Measurements from ENCODE around the gene ROR2.

ROR2 gene

GRCh38 chr9:91712811-91713210 is 237.2 kb downstream of the ROR2 start:
- DNase-seq (ENCODE audit: low read depth) = no peak
- H3K4me3 ChIP-seq (ENCODE audit: low read depth, low read length) = no peak overlapping the region; the same call in 1 of the 2 replicates
- no peak for TF ChIP-seq CTCF (IDR thresholded peaks at IDR 0.05; ENCODE audit: low read depth, low read length, missing control alignments)

DNA sequence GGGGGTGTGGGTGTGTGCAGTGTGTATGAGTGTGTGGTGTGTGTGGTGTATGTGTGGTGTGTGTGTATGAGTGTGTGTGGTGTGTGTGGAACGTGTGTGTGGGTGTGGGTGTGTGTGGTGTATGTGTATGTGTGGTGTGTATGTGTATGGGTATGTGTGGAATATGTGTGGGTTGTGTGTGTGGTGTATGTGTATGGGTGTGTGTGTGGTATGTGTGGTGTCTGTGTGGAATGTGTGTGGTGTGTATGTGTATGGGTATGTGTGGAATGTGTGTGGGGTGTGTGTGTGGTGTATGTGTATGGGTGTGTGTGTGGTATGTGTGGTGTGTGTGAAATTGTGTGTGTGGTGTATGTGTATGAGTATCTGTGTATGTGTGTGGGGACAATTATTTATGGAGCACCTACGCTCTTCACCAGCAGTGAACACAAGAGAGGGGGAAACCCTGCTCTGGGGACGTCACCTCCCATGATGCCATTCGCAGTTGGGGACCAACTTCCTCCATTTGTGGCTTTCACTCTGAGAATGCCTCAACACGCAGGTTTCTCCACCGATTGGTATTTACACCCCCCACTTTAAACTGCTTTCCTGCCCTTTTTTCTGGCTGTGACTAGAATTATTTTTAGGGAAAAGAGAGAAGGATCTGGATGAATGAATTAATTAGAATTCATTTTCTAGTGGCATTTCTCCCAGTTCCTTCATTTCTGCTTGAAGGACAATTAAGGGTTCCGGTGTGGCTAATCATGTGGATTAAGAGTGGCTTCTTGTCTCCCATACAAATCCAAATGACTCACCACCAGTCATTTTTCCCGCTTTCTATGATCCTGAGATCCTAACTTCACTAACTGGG is 238.1 kb downstream of the ROR2 start:
- DNase-seq (ENCODE audit: low read depth) = peak; percentile 93
- peak overlapping the region; percentile 39; the same call in 1 of the 2 replicates for H3K4me3 ChIP-seq (ENCODE audit: low read depth, low read length)
- no peak for TF ChIP-seq CTCF (IDR thresholded peaks at IDR 0.05; ENCODE audit: low read depth, low read length, missing control alignments)

DNA sequence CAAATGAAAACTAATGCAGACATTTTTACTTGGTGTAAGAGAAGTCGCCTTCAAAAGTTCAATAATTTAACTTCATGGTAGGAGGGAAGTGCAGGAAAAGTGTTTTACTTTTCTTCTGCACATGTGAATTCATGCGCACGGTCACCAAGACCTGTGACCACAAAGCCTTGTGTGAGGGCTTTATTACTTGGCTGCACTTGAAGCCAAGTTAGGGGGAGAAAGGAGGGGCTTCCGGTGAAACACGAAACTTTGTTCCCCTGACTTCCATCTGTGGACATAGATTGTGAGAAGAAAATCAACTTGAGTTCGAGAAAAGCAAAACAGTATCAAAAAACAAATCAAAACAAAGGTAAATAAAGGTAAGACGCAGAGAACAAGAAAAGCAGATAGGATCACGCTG is 239.9 kb downstream of the ROR2 start:
- TF ChIP-seq CTCF (IDR thresholded peaks at IDR 0.05; ENCODE audit: low read depth, low read length, missing control alignments) = no peak
- no peak overlapping the region for H3K4me3 ChIP-seq (ENCODE audit: low read depth, low read length)
- no peak for DNase-seq (ENCODE audit: low read depth)

- no peak overlapping the region for H3K4me3 ChIP-seq (ENCODE audit: low read depth, low read length)
- no peak for TF ChIP-seq CTCF (IDR thresholded peaks at IDR 0.05; ENCODE audit: low read depth, low read length, missing control alignments)
- no peak for DNase-seq (ENCODE audit: low read depth)
Observed at GRCh38 chr9:91705386-91705785, 244.6 kb downstream of the ROR2 start.

GRCh38 chr9:91700475-91700874 is 249.6 kb downstream of the ROR2 start:
- no peak for DNase-seq (ENCODE audit: low read depth)
- no peak overlapping the region for H3K4me3 ChIP-seq (ENCODE audit: low read depth, low read length)
- no peak for TF ChIP-seq CTCF (IDR thresholded peaks at IDR 0.05; ENCODE audit: low read depth, low read length, missing control alignments)

DNA sequence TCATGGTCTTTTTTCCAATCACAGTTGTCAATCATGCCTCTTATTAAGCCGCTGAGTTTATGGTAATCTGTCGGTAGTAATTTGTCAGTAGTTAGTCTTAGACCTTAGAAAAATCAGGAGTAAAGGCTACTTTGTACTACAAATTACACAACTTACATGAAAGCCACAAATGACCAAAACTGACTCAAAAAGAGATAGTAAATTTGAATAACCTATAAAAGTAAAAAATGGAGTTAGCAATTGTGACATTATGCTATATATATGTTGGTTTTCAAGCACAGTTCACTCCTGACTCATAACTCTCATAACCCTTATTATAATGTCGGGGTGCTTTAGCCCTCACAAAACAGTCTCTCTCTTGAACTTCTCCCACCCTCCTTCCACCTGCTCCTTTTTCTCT is 251.8 kb downstream of the ROR2 start:
- no peak for TF ChIP-seq CTCF (IDR thresholded peaks at IDR 0.05; ENCODE audit: low read depth, low read length, missing control alignments)
- DNase-seq (ENCODE audit: low read depth) = no peak
- no peak overlapping the region for H3K4me3 ChIP-seq (ENCODE audit: low read depth, low read length)

GRCh38 chr9:91697201-91697600 is 252.8 kb downstream of the ROR2 start:
- DNase-seq (ENCODE audit: low read depth) = no peak
- TF ChIP-seq CTCF (IDR thresholded peaks at IDR 0.05; ENCODE audit: low read depth, low read length, missing control alignments) = no peak
- no peak overlapping the region for H3K4me3 ChIP-seq (ENCODE audit: low read depth, low read length)

All from GM12864 (cell line).